HepG2 (cell line): Measurements from ENCODE around the gene HEXIM1.

ENCODE experiments used
- CBX2 ChIP-seq, 2 experiments: fragments of 200-600 bp in 1 of 2; sonication (generic); formaldehyde crosslinking in 1 of 2; IDR thresholded peaks; 2 replicates each; pipeline versions ENCODE4 v1.7.0 to v1.8.1; 2018 to 2022; ENCODE audit warnings: low read depth in 2 of 2, low read length in 1 of 2, mild to moderate bottlenecking in 1 of 2, missing genetic modification reagents in 1 of 2
- CEBPB ChIP-seq: IDR thresholded peaks from 2 replicates; pipeline ENCODE4 v1.6.1; 2011; ENCODE audit warnings: low read depth, low read length, improper control_type of control experiment, borderline replicate concordance
- EP300 ChIP-seq, 3 experiments: sonication (generic) in 1 of 3; formaldehyde crosslinking in 1 of 3; IDR thresholded peaks; 2 replicates each; pipeline versions ENCODE4 v1.5.1 to v1.6.1; 2011 to 2020; ENCODE audit warnings: low read depth in 2 of 3, low read length in 2 of 3, borderline replicate concordance in 1 of 3, improper control_type of control experiment in 1 of 3, mild to moderate bottlenecking in 1 of 3, missing genetic modification reagents in 1 of 3, moderate library complexity in 1 of 3
- FOXM1 ChIP-seq: sonication (generic); formaldehyde crosslinking; IDR thresholded peaks from 2 replicates; pipeline ENCODE4 v1.5.0; 2020; ENCODE audit warnings: missing genetic modification reagents
- HMG20B ChIP-seq: conservative IDR thresholded peaks from 2 replicates; pipeline ENCODE4 v1.6.1; 2016; ENCODE audit warnings: missing genetic modification reagents, missing compliant biosample characterization
- PRDM15 ChIP-seq: sonication (generic); formaldehyde crosslinking; IDR thresholded peaks from 2 replicates; pipeline ENCODE4 v1.4.0; 2020; ENCODE audit warnings: missing genetic modification reagents
- RAD21 ChIP-seq: fragments of 450-650 bp; formaldehyde crosslinking; IDR thresholded peaks from 2 replicates; pipeline ENCODE4 v1.5.0; 2020; ENCODE audit warnings: mild to moderate bottlenecking
- RFX5 ChIP-seq: IDR thresholded peaks from 2 replicates; pipeline ENCODE4 v1.6.1; 2011; ENCODE audit warnings: low read depth, low read length, improper control_type of control experiment
- SP1 ChIP-seq, 2 experiments: fragments of 450-650 bp in 1 of 2; sonication (generic) in 1 of 2; formaldehyde crosslinking in 1 of 2; IDR thresholded peaks; 2 replicates each; pipeline versions ENCODE4 v1.4.0 to v1.6.1; 2016 to 2020; ENCODE audit warnings: missing genetic modification reagents in 1 of 2
- U2AF1 ChIP-seq: fragments of 200-400 bp; formaldehyde crosslinking; optimal IDR thresholded peaks from 2 replicates; pipeline ENCODE3; 2017; ENCODE audit warnings: mild to moderate bottlenecking, low read depth, low read length
- ZNF333 ChIP-seq: sonication (generic); formaldehyde crosslinking; IDR thresholded peaks from 2 replicates; pipeline ENCODE4 v1.4.0; 2020; ENCODE audit warnings: mild to moderate bottlenecking, missing genetic modification reagents, borderline replicate concordance
- ZNF777 ChIP-seq: sonication (generic); formaldehyde crosslinking; IDR thresholded peaks from 2 replicates; pipeline ENCODE4 v1.4.0; 2020; ENCODE audit warnings: missing genetic modification reagents
- ZNF841 ChIP-seq: sonication (generic); formaldehyde crosslinking; IDR thresholded peaks from 2 replicates; pipeline ENCODE4 v1.8.1; 2023; ENCODE audit warnings: missing genetic modification reagents, borderline replicate concordance
- TF ChIP-seq, protein P1 (sequence below): sonication (generic); formaldehyde crosslinking; IDR thresholded peaks from 2 replicates; pipeline ENCODE4 v1.4.0; 2020; ENCODE audit warnings: missing genetic modification reagents

GRCh38 chr17:45116434-45117016 is 31.8 kb upstream of the HEXIM1 start:
- TF ChIP-seq HMG20B (CRISPR knock-in tag) (no peak), EP300 (IDR thresholded peaks at IDR 0.05; ENCODE audit: low read depth in 2 of 2, low read length in 2 of 2) (no peak), EP300 (CRISPR knock-in tag; IDR thresholded peaks at IDR 0.05; ENCODE audit: borderline replicate concordance) (no peak), CBX2 (IDR thresholded peaks at IDR 0.05; ENCODE audit: low read depth, low read length) (no peak), CBX2 (CRISPR knock-in tag; IDR thresholded peaks at IDR 0.05; ENCODE audit: low read depth) (no peak), ZNF333 (CRISPR knock-in tag) (no peak), PRDM15 (CRISPR knock-in tag) (no peak), ZNF841 (no peak), RAD21 (CRISPR knock-in tag) (no peak), CEBPB (no peak), SP1 (IDR thresholded peaks at IDR 0.05) (no peak), SP1 (CRISPR knock-in tag; IDR thresholded peaks at IDR 0.05) (no peak), ZNF777 (CRISPR knock-in tag) (no peak), U2AF1 (no peak), FOXM1 (CRISPR knock-in tag) (no peak), RFX5 (no peak)
- TF ChIP-seq, protein P1, sequence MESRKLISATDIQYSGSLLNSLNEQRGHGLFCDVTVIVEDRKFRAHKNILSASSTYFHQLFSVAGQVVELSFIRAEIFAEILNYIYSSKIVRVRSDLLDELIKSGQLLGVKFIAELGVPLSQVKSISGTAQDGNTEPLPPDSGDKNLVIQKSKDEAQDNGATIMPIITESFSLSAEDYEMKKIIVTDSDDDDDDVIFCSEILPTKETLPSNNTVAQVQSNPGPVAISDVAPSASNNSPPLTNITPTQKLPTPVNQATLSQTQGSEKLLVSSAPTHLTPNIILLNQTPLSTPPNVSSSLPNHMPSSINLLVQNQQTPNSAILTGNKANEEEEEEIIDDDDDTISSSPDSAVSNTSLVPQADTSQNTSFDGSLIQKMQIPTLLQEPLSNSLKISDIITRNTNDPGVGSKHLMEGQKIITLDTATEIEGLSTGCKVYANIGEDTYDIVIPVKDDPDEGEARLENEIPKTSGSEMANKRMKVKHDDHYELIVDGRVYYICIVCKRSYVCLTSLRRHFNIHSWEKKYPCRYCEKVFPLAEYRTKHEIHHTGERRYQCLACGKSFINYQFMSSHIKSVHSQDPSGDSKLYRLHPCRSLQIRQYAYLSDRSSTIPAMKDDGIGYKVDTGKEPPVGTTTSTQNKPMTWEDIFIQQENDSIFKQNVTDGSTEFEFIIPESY (CRISPR knock-in tag) = no peak
